HUES48 (cell line): ENCODE data around the gene DDX27.
"Not testable (repeated sequence)": the region's sequence is repeated elsewhere in the genome, so short reads cannot be mapped to it uniquely, and the experiment has no call there.

ENCODE experiments used
- H3K27ac ChIP-seq: one replicate; pipeline ENCODE4 v1.7.0; 2013; ENCODE audit warnings: low read depth, low read length, inconsistent platforms
- H3K27me3 ChIP-seq: 2 replicates; pipeline ENCODE4 v1.6.1; 2013; ENCODE audit warnings: mild to moderate bottlenecking, low read length; ENCODE audit not compliant: control insufficient read depth, insufficient read depth
- H3K36me3 ChIP-seq: 2 replicates; pipeline ENCODE4 v1.6.1; 2013; ENCODE audit warnings: low read length; ENCODE audit not compliant: control insufficient read depth, insufficient read depth
- H3K4me1 ChIP-seq: 2 replicates; pipeline ENCODE4 v1.6.1; 2013; ENCODE audit warnings: mild to moderate bottlenecking, low read length; ENCODE audit not compliant: control insufficient read depth, insufficient read depth
- H3K4me3 ChIP-seq: 2 replicates; pipeline ENCODE4 v1.5.1; 2013; ENCODE audit warnings: mild to moderate bottlenecking, low read depth, low read length
- H3K9ac ChIP-seq: 2 replicates; pipeline ENCODE4 v1.6.1; 2013; ENCODE audit warnings: mild to moderate bottlenecking, low read depth, low read length, moderate library complexity
- H3K9me3 ChIP-seq: 2 replicates; pipeline ENCODE4 v1.6.1; 2013; ENCODE audit warnings: low read length; ENCODE audit not compliant: control insufficient read depth, insufficient read depth

Gene DDX27

GRCh38 chr20:49210101-49210756 is 9.0 kb upstream of the DDX27 start:
- Histone ChIP-seq H3K36me3 (no peaks in the 10 kb centered on the region), H3K9ac (no peak overlapping the region), H3K27ac (no peak overlapping the region), H3K4me1 (no peaks in the 10 kb centered on the region), H3K27me3 (no peaks in the 10 kb centered on the region), H3K9me3 (no peaks in the 10 kb centered on the region), H3K4me3 (no peak overlapping the region)

GRCh38 chr20:49210757-49211110 is 8.5 kb upstream of the DDX27 start:
- H3K36me3 ChIP-seq, result no peaks in the 10 kb centered on the region
- H3K27ac ChIP-seq, result no peak overlapping the region
- no peaks in the 10 kb centered on the region for H3K4me1 ChIP-seq
- no peak overlapping the region for H3K4me3 ChIP-seq
- H3K9ac ChIP-seq, result no peak overlapping the region
- no peaks in the 10 kb centered on the region for H3K27me3 ChIP-seq
- no peaks in the 10 kb centered on the region for H3K9me3 ChIP-seq

- no peaks in the 10 kb centered on the region for H3K36me3 ChIP-seq
- no peak overlapping the region for H3K4me3 ChIP-seq
- peaks cover 4% of the 10 kb centered on the region for H3K4me1 ChIP-seq
- no peaks in the 10 kb centered on the region for H3K27me3 ChIP-seq
- no peak overlapping the region for H3K9ac ChIP-seq
- H3K27ac ChIP-seq, result no peak overlapping the region
- no peaks in the 10 kb centered on the region for H3K9me3 ChIP-seq
These were observed 4.6 kb upstream of the DDX27 start for GRCh38 chr20:49214571-49214970.

- Histone ChIP-seq H3K4me1 (peaks cover 4% of the 10 kb centered on the region), H3K27ac (no peak overlapping the region)
These were observed 4.0 kb upstream of the DDX27 start for GRCh38 chr20:49215232-49215631.

GRCh38 chr20:49216991-49217578 is 2.1 kb upstream of the DDX27 start:
- Histone ChIP-seq H3K27ac (no peak overlapping the region), H3K36me3 (peaks cover 10% of the 10 kb centered on the region), H3K4me3 (0 out of 2 replicates have a peak overlapping the region, but pooled peaks have one; percentile 8), H3K4me1 (peaks cover 4% of the 10 kb centered on the region), H3K9me3 (no peaks in the 10 kb centered on the region), H3K9ac (no peak overlapping the region), H3K27me3 (no peaks in the 10 kb centered on the region)

More at GRCh38 chr20:49215232-49215631, 4.0 kb upstream of the DDX27 start:
- Histone ChIP-seq H3K27me3 (no peaks in the 10 kb centered on the region), H3K9me3 (no peaks in the 10 kb centered on the region), H3K36me3 (no peaks in the 10 kb centered on the region), H3K4me3 (no peak overlapping the region), H3K9ac (no peak overlapping the region)

- H3K27me3 ChIP-seq, H3K4me1 ChIP-seq, H3K9me3 ChIP-seq: not testable (repeated sequence)
- Histone ChIP-seq H3K4me3 (peak overlapping the region; percentile 91), H3K27ac (peak overlapping the region; percentile 83), H3K36me3 (peaks cover 23% of the 10 kb centered on the region), H3K9ac (peak overlapping the region; percentile 34; the same call in 1 of the 2 replicates)
These were observed 501 bp upstream of the DDX27 start for GRCh38 chr20:49218739-49219090.

GRCh38 chr20:49219924-49220831 is 962 bp downstream of the DDX27 start:
- Histone ChIP-seq H3K9me3 (no peaks in the 10 kb centered on the region), H3K36me3 (peaks cover 38% of the 10 kb centered on the region), H3K27me3 (no peaks in the 10 kb centered on the region), H3K27ac (peak overlapping the region; percentile 75), H3K4me3 (peak overlapping the region; percentile 91), H3K9ac (peak overlapping the region; percentile 79), H3K4me1 (peaks cover 4% of the 10 kb centered on the region)

- Histone ChIP-seq H3K4me3 (no peak overlapping the region), H3K4me1 (no peaks in the 10 kb centered on the region), H3K27me3 (no peaks in the 10 kb centered on the region), H3K9me3 (no peaks in the 10 kb centered on the region), H3K36me3 (peaks cover 87% of the 10 kb centered on the region), H3K9ac (no peak overlapping the region), H3K27ac (no peak overlapping the region)
These were observed 6.7 kb downstream of the DDX27 start for GRCh38 chr20:49225896-49226295.

- H3K36me3 ChIP-seq, result peaks cover 88% of the 10 kb centered on the region
- H3K27ac ChIP-seq, result no peak overlapping the region
- no peaks in the 10 kb centered on the region for H3K27me3 ChIP-seq
These were observed 9.5 kb downstream of the DDX27 start for GRCh38 chr20:49228676-49229075.

GRCh38 chr20:49229381-49229780 is 10.2 kb downstream of the DDX27 start:
- Histone ChIP-seq H3K4me1 (no peaks in the 10 kb centered on the region), H3K9me3 (no peaks in the 10 kb centered on the region), H3K9ac (no peak overlapping the region), H3K4me3 (no peak overlapping the region), H3K36me3 (peaks cover 87% of the 10 kb centered on the region), H3K27me3 (no peaks in the 10 kb centered on the region), H3K27ac (no peak overlapping the region)

More at GRCh38 chr20:49228676-49229075, 9.5 kb downstream of the DDX27 start:
- H3K4me1 ChIP-seq, result no peaks in the 10 kb centered on the region
- no peak overlapping the region for H3K4me3 ChIP-seq
- no peak overlapping the region for H3K9ac ChIP-seq
- H3K9me3 ChIP-seq, result no peaks in the 10 kb centered on the region

- Histone ChIP-seq H3K27ac (no peak overlapping the region), H3K9ac (no peak overlapping the region), H3K9me3 (no peaks in the 10 kb centered on the region), H3K36me3 (peaks cover 87% of the 10 kb centered on the region), H3K4me1 (no peaks in the 10 kb centered on the region), H3K27me3 (no peaks in the 10 kb centered on the region), H3K4me3 (no peak overlapping the region)
These were observed 10.8 kb downstream of the DDX27 start for GRCh38 chr20:49230021-49230420.
